ENCODE results near the gene EPS8L3.

DNA sequence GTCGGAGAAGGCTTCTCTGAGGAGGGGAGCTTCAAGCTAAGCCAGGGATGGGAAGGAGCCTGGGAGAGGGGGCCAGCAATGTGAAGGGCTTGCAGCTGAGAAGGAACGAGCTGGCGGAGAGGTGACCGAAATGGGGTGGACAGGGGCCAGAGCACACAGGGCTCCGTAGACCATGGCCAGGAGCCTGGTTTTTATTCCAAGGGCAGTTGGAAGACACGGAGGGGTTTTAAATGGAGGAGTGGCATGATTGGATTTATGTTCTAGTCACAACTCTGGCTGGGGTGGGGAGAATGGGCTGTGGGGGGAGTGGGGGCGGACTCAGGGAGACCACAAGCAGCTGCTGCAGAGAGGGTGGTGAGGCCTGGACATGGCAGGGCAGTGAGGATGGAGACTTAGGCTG, 5.1 kb upstream of the EPS8L3 start:
- no peak for TF ChIP-seq USF1 (CRISPR knock-in tag; IDR thresholded peaks at IDR 0.05)
- TF ChIP-seq CTCF (IDR thresholded peaks at IDR 0.05), result no peak
- TF ChIP-seq ZNF317 (CRISPR knock-in tag; IDR thresholded peaks at IDR 0.05; ENCODE audit: borderline replicate concordance, low read depth), result no peak
- TF ChIP-seq ELF4 (CRISPR knock-in tag; IDR thresholded peaks at IDR 0.05; ENCODE audit: low read depth), result no peak
- TF ChIP-seq, protein P1, sequence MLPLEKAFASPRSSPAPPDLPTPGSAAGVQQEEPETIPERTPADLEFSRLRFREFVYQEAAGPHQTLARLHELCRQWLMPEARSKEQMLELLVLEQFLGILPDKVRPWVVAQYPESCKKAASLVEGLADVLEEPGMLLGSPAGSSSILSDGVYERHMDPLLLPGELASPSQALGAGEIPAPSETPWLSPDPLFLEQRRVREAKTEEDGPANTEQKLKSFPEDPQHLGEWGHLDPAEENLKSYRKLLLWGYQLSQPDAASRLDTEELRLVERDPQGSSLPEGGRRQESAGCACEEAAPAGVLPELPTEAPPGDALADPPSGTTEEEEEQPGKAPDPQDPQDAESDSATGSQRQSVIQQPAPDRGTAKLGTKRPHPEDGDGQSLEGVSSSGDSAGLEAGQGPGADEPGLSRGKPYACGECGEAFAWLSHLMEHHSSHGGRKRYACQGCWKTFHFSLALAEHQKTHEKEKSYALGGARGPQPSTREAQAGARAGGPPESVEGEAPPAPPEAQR (CRISPR knock-in tag; IDR thresholded peaks at IDR 0.05), result no peak
- TF ChIP-seq, protein P2, sequence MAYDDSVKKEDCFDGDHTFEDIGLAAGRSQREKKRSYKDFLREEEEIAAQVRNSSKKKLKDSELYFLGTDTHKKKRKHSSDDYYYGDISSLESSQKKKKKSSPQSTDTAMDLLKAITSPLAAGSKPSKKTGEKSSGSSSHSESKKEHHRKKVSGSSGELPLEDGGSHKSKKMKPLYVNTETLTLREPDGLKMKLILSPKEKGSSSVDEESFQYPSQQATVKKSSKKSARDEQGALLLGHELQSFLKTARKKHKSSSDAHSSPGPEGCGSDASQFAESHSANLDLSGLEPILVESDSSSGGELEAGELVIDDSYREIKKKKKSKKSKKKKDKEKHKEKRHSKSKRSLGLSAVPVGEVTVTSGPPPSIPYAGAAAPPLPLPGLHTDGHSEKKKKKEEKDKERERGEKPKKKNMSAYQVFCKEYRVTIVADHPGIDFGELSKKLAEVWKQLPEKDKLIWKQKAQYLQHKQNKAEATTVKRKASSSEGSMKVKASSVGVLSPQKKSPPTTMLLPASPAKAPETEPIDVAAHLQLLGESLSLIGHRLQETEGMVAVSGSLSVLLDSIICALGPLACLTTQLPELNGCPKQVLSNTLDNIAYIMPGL (CRISPR knock-in tag; IDR thresholded peaks at IDR 0.05), result no peak
- TF ChIP-seq, protein P3, sequence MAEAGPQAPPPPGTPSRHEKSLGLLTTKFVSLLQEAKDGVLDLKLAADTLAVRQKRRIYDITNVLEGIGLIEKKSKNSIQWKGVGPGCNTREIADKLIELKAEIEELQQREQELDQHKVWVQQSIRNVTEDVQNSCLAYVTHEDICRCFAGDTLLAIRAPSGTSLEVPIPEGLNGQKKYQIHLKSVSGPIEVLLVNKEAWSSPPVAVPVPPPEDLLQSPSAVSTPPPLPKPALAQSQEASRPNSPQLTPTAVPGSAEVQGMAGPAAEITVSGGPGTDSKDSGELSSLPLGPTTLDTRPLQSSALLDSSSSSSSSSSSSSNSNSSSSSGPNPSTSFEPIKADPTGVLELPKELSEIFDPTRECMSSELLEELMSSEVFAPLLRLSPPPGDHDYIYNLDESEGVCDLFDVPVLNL (CRISPR knock-in tag; IDR thresholded peaks at IDR 0.05; ENCODE audit: borderline replicate concordance, low read depth), result no peak
- no peak for TF ChIP-seq JUN (CRISPR knock-in tag; IDR thresholded peaks at IDR 0.05)
- no peak for TF ChIP-seq NR1H2 (CRISPR knock-in tag; IDR thresholded peaks at IDR 0.05)
- no peak for TF ChIP-seq CREB1 (CRISPR knock-in tag; IDR thresholded peaks at IDR 0.05)
- TF ChIP-seq NFYB (CRISPR knock-in tag; conservative IDR thresholded peaks at IDR 0.05; ENCODE audit: low read depth), result no peak
- TF ChIP-seq, protein P4, sequence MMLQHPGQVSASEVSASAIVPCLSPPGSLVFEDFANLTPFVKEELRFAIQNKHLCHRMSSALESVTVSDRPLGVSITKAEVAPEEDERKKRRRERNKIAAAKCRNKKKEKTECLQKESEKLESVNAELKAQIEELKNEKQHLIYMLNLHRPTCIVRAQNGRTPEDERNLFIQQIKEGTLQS (CRISPR knock-in tag; conservative IDR thresholded peaks at IDR 0.05), result no peak
- no peak for TF ChIP-seq ATF1 (CRISPR knock-in tag; IDR thresholded peaks at IDR 0.05)
- no peak for TF ChIP-seq TP53 (CRISPR knock-in tag; IDR thresholded peaks at IDR 0.05)
